ENCODE data around the gene ATXN7. TPM values are rescaled to one million over a fixed set of nuclear protein-coding genes. Genes with fewer than 3 reads are reported as not detected.

Gene ATXN7
- total and polyA plus RNA-seq, 2 of the 4 experiments (the other 2 are of a cell fraction) = 8.6 to 13.6 TPM

GRCh38 chr3:64022451-64023186, 159.0 kb downstream of the ATXN7 start:
- peak overlapping the region; percentile 27 for H2BK5ac ChIP-seq (ENCODE audit: low read depth, low read length, poor library complexity, severe bottlenecking)
- DNase-seq = no peak
- H3K27ac ChIP-seq (ENCODE audit: insufficient read depth, low read length) = peak overlapping the region; percentile 91
- H3K27me3 ChIP-seq (ENCODE audit: control insufficient read depth, insufficient read depth, low read length) = no peaks in the 10 kb centered on the region
- peaks cover 4% of the 10 kb centered on the region for H3K4me1 ChIP-seq (ENCODE audit: control insufficient read depth, insufficient read depth, low read length)
- intact Hi-C loops (cut with micrococcal nuclease) = no loop called here
- peak overlapping the region; percentile 97 for H3K4me3 ChIP-seq (ENCODE audit: insufficient read depth, low read depth, low read length)
- H3K23ac ChIP-seq (ENCODE audit: low read depth, low read length) = peak overlapping the region; percentile 45; the same call in 1 of the 2 replicates
- H2AFZ ChIP-seq (replicated peaks; ENCODE audit: low read length, poor library complexity) = peak overlapping the region; percentile 96
- H3K9ac ChIP-seq (ENCODE audit: low read depth, low read length) = peak overlapping the region; percentile 94
- H2BK15ac ChIP-seq (ENCODE audit: low read depth, low read length) = no peak overlapping the region
- no peak overlapping the region for H3K18ac ChIP-seq (ENCODE audit: low read depth, low read length)
- H3K36me3 ChIP-seq (ENCODE audit: control insufficient read depth, insufficient read depth, low read length) = peaks cover 6% of the 10 kb centered on the region
- WGBS, 2 experiments (ENCODE audit: extremely low coverage in 2 of 2, insufficient read length in 1 of 2) = 0% methylated on average over 1 of the region's 24 CpGs; no CpG with 5 or more reads in 1 of the 2 experiments
- 0 out of 2 replicates have a peak overlapping the region, but pooled peaks have one; percentile 96 for H3K14ac ChIP-seq (replicated peaks; ENCODE audit: low read depth, low read length)
- peak overlapping the region; percentile 87; the same call in 1 of the 2 replicates for H3K4ac ChIP-seq (ENCODE audit: low read depth, low read length)
- H4K91ac ChIP-seq (ENCODE audit: insufficient read depth, low read depth, low read length) = no peak overlapping the region
- no peak overlapping the region for H2BK120ac ChIP-seq (ENCODE audit: low read depth, low read length)
- in situ Hi-C loops (cut with MboI; ENCODE audit: low sequenced_read_pairs) = no loop called here
- no peaks in the 10 kb centered on the region for H3K9me3 ChIP-seq (ENCODE audit: control insufficient read depth, insufficient read depth, low read length)
- dilution Hi-C loops (cut with HindIII; ENCODE audit: low sequenced_read_pairs, unreplicated experiment) = no loop called here
- peak overlapping the region; percentile 99 for H3K4me2 ChIP-seq (ENCODE audit: low read depth, low read length)
- peak overlapping the region; percentile 62; the same call in 1 of the 2 replicates for H2AK5ac ChIP-seq (ENCODE audit: low read depth, low read length)
- no peak overlapping the region for H2BK20ac ChIP-seq (ENCODE audit: low read depth, low read length)
- BruUV-seq (replicated peaks) = TSS peak; percentile 64
- peaks cover 18 to 35% of the 10 kb centered on the region in 2 experiments for H3K79me1 ChIP-seq (ENCODE audit: low read depth in 1 of 2, low read length in 2 of 2)
- H2AK9ac ChIP-seq (replicated peaks; ENCODE audit: low read depth, low read length, poor library complexity) = peak overlapping the region; percentile 3
- ChIA-PET POLR2A (ENCODE audit: unreplicated experiment) (no interaction called here), CTCF (interaction anchor here (0.6 to 1.7 kb wide), 7 partner anchors 10 to 509 kb away, joined by 3 to 9 read pairs (median 4); no protein-coding TSS in a partner anchor)
- H3K56ac ChIP-seq (ENCODE audit: extremely low read depth, insufficient read depth, low read length) = peak overlapping the region; percentile 9; the same call in 1 of the 2 replicates
- H3K9me1 ChIP-seq (ENCODE audit: insufficient read depth, low read length) = peaks cover 5% of the 10 kb centered on the region
- H4K20me1 ChIP-seq (ENCODE audit: insufficient read depth, low read length) = peaks cover 10% of the 10 kb centered on the region; the same call in 1 of the 2 replicates
- ATAC-seq (ENCODE audit: low read depth) = peak; percentile 3; the same call in 1 of the 2 replicates
- H4K8ac ChIP-seq (ENCODE audit: low read depth in 2 of 2, low read length in 2 of 2) = peak overlapping the region; percentile 88 to 99; a peak in 2 of 4 replicates
- no peak overlapping the region; the same call in 1 of the 2 replicates for H4K5ac ChIP-seq (ENCODE audit: low read depth, low read length)
- TF ChIP-seq MAZ (IDR thresholded peaks at IDR 0.05; ENCODE audit: borderline replicate concordance, low read depth, low read length) = no peak
- no peak for TF ChIP-seq MXI1 (IDR thresholded peaks at IDR 0.05; ENCODE audit: borderline replicate concordance, low read depth, low read length)
- no peak for TF ChIP-seq BHLHE40 (IDR thresholded peaks at IDR 0.05; ENCODE audit: low read depth, low read length)
- TF ChIP-seq, protein P1, sequence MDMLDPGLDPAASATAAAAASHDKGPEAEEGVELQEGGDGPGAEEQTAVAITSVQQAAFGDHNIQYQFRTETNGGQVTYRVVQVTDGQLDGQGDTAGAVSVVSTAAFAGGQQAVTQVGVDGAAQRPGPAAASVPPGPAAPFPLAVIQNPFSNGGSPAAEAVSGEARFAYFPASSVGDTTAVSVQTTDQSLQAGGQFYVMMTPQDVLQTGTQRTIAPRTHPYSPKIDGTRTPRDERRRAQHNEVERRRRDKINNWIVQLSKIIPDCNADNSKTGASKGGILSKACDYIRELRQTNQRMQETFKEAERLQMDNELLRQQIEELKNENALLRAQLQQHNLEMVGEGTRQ (IDR thresholded peaks at IDR 0.05; ENCODE audit: low read depth, low read length) = no peak
- TF ChIP-seq SMC3 (IDR thresholded peaks at IDR 0.05; ENCODE audit: low read depth, low read length) = no peak
- TF ChIP-seq POLR2A (IDR thresholded peaks at IDR 0.05; ENCODE audit: low read depth, low read length) = no peak
- TF ChIP-seq, protein P2, sequence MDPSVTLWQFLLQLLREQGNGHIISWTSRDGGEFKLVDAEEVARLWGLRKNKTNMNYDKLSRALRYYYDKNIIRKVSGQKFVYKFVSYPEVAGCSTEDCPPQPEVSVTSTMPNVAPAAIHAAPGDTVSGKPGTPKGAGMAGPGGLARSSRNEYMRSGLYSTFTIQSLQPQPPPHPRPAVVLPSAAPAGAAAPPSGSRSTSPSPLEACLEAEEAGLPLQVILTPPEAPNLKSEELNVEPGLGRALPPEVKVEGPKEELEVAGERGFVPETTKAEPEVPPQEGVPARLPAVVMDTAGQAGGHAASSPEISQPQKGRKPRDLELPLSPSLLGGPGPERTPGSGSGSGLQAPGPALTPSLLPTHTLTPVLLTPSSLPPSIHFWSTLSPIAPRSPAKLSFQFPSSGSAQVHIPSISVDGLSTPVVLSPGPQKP (IDR thresholded peaks at IDR 0.05; ENCODE audit: borderline replicate concordance, low read depth, low read length) = no peak
- TF ChIP-seq RAD21 (IDR thresholded peaks at IDR 0.05; ENCODE audit: low read length) = no peak
- TF ChIP-seq CEBPB (IDR thresholded peaks at IDR 0.05; ENCODE audit: low read depth, low read length) = no peak
- TF ChIP-seq NFE2L2 (IDR thresholded peaks at IDR 0.05; ENCODE audit: low read depth, low read length) = no peak
- no peak for TF ChIP-seq FOS (IDR thresholded peaks at IDR 0.05; ENCODE audit: low read depth, low read length)
- TF ChIP-seq RCOR1 (IDR thresholded peaks at IDR 0.05; ENCODE audit: insufficient replicate concordance, low read length) = no peak
- no peak for TF ChIP-seq RFX5 (IDR thresholded peaks at IDR 0.05; ENCODE audit: low read depth, low read length)
- no peak for TF ChIP-seq CHD1 (IDR thresholded peaks at IDR 0.05; ENCODE audit: low read depth, low read length)
- TF ChIP-seq MAFK (IDR thresholded peaks at IDR 0.05; ENCODE audit: low read depth, low read length) = no peak
